Stimulated activated CD4-positive, alpha-beta T cell treated with anti-CD3 and anti-CD28 coated beads, Interleukin-4, amount 100 ng/mL, for 48 hours (primary cell): ENCODE data around the gene VAMP4.
"Not testable (repeated sequence)": the region's sequence is repeated elsewhere in the genome, so short reads cannot be mapped to it uniquely, and the experiment has no call there.

Experiments
- DNase-seq, 2 donors: peaks; one replicate each; pipeline ENCODE4 v3.0.0-alpha.2; 2020; ENCODE audit warnings: low read depth in 2 of 2

Gene VAMP4

GRCh38 chr1:171695772-171696171 is 46.1 kb downstream of the VAMP4 start:
- not testable (repeated sequence) for DNase-seq

DNA sequence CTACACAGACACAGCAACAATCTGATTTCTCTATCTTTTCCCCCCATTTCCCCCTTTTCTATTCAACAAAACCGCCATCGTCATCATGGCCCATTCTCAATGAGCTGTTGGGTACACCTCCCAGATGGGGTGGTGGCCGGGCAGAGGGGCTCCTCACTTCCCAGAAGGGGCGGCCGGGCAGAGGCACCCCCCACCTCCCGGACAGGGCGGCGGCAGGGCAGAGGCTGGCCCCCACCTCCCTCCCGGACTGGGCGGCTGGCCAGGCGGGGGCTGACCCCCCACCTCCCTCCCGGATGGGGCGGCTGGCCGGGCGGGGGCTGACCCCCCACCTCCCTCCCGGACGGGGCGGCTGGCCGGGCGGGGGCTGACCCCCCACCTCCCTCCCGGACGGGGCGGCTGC is 48.3 kb downstream of the VAMP4 start:
- DNase-seq: not testable (repeated sequence)

GRCh38 chr1:171683870-171684269 is 58.0 kb downstream of the VAMP4 start:
- DNase-seq: no peak

GRCh38 chr1:171680339-171680738 is 61.5 kb downstream of the VAMP4 start:
- no peak for DNase-seq

DNA sequence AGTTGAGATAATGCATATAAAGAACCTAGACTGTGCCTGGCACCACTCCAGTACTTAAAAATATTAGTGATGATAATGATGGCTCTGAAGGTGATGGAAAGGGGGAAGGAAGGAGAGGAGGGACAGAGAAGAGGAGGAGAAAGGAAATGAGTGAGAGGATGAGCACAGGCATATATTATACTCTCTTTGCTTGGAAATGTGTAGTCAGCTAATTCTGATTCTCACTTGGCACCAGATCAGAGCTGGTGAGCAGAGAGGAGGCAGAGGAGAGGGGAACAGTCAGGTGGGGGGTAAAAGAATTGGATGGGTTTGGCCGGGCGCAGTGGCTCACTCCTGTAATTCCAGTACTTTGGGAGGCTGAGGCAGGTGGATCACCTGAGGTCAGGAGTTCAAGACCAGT is 65.0 kb downstream of the VAMP4 start:
- no peak for DNase-seq

GRCh38 chr1:171674431-171675405 is 67.1 kb downstream of the VAMP4 start:
- no peak for DNase-seq

DNA sequence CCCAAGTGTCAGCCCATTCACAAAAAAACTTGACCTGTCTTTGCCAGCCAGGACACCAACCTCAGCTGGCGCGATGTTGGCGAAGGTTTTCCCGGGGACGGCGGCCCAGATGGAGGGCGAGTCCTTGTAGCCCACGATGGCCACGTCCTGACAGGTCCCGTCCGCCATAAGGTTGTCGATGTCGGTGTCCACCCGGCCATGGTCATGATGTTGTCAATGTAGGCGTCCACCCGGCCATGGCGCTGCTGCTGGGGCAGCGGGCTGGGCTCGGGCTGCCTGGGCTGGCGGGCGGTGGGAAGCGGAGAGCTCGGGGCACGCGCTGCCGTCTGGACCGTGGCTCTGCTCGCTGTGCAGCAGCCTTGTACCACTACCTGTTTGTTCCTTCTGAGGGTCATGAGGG is 71.1 kb downstream of the VAMP4 start:
- DNase-seq: no peak

GRCh38 chr1:171668372-171668771 is 73.5 kb downstream of the VAMP4 start:
- no peak for DNase-seq

DNA sequence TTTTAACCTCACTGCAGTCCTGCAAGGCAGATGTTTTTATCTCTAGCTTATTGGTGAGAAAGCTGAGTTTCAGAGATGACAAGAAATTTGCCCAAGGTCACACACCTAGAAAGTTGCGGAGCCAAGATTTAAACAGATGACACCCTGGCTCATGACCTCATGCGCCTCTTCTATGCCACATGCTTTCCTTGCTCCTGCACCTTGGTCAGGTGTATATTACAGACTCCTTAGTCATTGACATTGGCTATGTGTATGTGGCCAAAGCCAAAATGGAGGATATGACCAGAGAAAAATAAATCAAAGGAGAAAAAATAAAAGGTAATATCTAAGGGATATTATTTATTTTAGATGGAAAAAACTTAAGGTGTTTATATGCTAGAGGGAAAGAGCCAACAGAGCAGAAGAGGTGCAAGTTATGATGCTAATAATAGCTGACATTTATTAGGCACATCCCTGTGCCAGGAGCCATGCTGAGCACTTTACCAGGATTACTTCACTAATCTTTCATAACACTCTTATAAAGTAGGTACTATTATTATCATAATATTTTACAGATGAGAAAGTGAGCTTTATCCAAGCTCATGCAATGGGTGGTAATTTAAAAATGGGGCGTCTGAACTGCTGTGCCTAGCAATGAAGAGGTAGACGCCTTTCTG is 75.6 kb downstream of the VAMP4 start:
- no peak for DNase-seq

DNA sequence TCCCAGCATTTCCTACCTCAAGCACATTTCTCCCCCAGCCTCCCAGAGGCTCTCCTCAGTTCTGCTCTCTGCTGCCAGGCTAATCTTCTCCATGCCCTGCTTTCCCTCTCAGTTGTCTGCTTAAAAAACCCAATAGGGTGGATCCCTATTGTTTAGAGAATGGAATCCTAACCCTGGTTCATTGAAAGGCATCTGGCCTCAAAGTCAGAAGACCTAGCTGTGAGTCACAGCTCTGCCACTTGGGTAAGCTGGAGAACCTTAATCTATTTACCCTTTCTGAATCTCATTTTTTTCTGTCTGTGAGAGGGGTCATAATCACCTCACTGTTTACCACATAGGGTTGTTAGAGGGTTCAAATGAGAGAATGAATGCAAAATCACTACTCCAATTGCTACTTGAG is 76.9 kb downstream of the VAMP4 start:
- no peak for DNase-seq

- no peak for DNase-seq
These were observed 77.8 kb downstream of the VAMP4 start for GRCh38 chr1:171663854-171664575.

DNA sequence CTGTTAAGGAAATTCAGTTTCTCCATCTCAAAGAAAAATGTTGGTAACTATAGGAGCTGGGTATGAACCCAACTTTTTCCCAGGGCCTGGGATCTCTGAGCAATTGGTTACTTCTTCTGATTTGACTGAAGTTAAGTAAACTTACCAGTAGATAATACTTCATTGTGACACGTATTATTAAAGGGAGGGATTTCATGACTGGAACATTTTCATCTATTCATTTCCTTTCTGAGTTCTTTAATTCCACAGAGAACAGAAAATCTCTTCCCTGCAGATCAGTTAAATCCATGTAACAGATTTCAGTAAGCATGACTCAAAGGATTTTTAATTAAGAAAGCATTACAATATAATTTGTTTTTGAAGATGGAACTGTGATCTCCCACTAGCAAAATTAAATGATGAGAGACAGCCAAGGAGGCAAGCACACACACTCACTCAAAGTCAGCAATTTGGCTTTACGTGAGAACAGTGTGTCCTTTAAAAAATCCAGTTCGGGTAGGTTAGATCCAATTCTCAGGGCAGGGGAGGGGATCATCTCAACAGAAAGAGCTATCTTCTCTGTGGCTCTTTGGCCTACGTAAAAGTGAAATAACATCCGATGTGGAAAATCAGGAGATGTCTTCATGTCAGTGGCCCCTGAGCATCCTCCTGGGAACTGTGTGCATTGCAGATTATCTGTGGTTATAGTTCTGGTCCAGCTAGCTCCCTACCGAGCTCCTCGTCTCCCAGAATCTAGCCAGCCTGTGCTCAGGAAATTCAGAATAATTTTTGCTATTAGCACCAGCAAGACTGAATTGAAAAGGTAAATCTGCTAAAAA is 78.6 kb downstream of the VAMP4 start:
- DNase-seq: no peak

GRCh38 chr1:171661076-171661650 is 80.7 kb downstream of the VAMP4 start:
- DNase-seq: no peak

DNA sequence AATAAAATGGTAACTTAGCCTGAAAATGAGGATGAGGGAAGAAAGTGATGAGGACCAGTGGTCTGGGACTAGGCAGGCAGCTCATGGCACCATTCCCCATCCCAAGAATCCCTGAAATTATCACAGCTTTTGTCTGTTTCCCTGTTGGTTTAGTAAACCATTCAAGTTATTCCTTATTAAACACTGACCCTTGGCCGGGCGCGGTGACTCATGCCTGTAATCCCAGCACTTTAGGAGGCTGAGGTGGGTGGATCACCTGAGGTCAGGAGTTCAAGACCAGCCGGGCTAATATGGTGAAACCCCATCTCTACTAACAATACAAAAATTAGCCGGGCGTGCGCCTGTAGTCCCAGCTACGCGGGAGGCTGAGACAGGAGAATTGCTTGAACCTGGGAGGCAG is 85.7 kb downstream of the VAMP4 start:
- not testable (repeated sequence) for DNase-seq

DNA sequence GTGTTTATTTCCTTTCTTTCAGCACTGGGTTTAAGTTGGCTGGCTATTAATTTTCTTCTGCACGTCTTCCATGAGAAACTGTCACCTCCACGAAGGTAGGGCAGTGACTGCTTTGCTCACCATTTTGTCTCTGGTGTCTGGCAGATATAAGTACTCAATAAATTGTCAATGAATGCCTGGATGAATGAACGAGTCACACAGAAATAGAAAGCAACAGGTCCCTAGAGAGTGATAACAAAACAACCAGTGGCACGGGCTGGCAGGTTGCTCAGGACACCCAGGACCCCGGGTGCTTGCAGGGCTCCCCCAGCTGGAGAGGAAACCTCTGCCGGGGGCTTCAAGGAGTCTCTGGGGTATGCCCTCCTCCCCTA is 86.1 kb downstream of the VAMP4 start:
- no peak for DNase-seq

DNA sequence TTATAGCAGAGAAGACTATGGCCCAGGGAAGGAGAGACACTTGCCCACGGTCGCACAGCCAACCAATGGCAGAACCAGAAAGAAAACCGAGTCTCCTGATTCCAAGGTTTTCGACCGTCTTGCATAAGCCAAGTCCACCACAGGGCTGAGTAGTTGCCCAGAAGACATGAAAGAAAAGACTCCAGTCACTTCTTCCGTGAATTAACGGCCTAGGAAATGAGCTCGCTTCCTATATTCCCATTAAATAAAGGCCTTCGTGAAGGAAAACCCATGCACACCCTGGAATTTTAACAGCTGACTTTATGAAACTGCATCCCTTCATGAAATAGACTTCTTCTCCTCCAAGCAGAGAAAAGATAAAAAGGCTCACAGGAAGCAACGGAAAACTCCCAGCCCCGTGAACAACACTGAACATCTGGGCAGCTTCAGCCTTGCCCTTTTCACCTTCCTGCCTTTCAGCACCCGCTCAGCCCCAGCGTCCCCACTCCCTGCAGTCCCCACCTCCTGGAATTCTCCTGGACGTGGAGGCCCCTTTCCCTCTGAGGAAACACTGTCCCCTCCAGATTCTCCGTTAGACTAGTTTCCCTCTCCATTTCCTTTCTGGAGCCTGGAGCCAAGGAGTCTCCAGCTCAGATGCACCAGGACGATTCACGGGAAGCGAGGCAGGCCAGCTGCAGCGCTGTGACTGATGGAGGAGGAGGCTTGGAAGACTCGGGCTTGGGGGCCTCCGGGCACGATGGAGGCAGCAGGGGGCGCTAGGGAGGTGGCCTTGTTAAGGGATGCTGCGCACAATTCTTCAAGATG is 86.7 kb downstream of the VAMP4 start:
- peak; percentile 77 to 84 for DNase-seq

DNA sequence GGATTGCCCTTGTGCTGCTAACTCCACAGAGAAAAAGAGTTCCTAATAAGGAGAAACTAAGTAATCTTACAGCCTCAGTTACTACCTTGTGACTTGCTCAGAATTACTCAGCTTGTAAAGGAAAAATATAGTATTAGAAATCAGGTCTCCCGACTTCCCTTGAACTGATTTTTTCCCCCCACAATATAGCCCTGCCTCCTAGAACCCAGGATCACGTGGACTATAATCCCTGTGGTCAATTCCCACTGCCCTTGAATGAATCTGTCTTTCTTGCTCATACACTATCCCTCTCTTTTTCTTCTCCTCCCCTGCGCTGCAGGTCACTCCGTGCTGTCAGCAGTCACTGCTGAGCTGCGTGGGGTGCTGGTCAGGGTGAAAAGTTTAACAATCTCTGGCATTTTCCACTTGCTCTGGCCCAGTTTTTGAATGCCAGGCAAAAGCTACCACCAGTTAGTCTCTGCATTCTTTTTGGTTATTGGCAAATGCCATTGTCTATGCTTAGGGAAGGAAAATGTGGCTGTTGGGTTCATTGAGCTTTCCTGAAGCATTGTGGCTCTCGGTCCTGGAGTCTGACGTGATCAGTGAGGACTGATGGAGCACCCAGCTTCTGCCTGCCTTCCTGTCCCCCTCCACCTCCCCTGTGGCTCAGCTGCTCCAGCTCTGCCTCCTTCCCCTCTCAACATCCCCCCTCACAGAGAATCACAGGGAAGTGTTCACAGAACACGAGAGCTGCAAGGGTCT is 87.5 kb downstream of the VAMP4 start:
- DNase-seq: no peak

GRCh38 chr1:171653796-171654195 is 88.1 kb downstream of the VAMP4 start:
- no peak for DNase-seq

DNA sequence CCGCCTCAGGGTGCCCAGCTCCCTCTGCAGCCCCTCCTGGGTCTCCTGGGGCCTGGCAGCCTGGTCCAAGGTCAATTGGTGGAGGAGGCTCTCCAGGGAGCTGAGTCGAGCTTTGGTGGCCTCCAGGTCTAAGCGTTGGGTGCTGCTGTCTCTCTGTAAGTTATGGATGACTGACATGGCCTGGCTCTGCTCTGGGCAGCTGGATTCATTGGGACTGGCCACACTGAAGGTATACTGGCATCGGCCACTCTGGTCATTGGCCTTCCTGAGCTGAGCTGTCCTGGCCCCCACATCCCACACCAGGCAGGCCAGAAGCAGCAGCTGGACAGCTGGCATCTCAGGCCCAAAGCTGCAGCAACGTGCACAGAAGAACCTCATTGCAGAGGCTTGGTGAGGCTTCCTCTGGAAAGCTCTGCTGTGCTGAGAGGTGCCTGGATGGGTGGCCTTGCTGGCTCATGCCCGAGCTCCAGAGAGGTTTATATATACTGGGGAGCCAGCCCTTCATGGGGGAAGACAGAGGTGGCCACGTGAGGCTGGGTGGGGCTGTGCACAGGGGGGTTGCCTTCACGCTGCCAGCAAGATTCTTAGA is 89.5 kb downstream of the VAMP4 start, which contains the start of gene MYOC:
Gene MYOC (minus strand): TSS at position 455 of the 589 bp plus-strand sequence. CDS start 77 bp downstream, at position 378.
- DNase-seq: no peak
